GM06990 (cell line): ENCODE data around the gene GRAMD2A.
"Not testable (repeated sequence)": the region's sequence is repeated elsewhere in the genome, so short reads cannot be mapped to it uniquely, and the experiment has no call there.

Source experiments
- DNase-seq: peaks from one replicate; pipeline ENCODE4 v3.0.0-alpha.2; 2011; ENCODE audit not compliant: insufficient read length; ENCODE audit errors: extremely low read depth
- H3K27me3 ChIP-seq: replicated peaks from 2 replicates; pipeline ENCODE4 v1.6.0; 2011; ENCODE audit warnings: low read length; ENCODE audit not compliant: control insufficient read depth, insufficient read depth
- H3K36me3 ChIP-seq: 2 replicates; pipeline ENCODE4 v1.5.1; 2011; ENCODE audit warnings: low read length; ENCODE audit not compliant: control insufficient read depth, insufficient read depth
- H3K4me3 ChIP-seq: replicated peaks from 2 replicates; pipeline ENCODE4 v1.5.1; 2011; ENCODE audit warnings: low read depth, mild to moderate bottlenecking, control low read depth, low read length
- TF ChIP-seq, protein P1 (sequence below): IDR thresholded peaks from 2 replicates; pipeline ENCODE4 v1.5.1; 2011; ENCODE audit warnings: low read length, control low read depth, mild to moderate bottlenecking, inconsistent platforms; ENCODE audit not compliant: insufficient read depth, poor library complexity, severe bottlenecking

The GRAMD2A gene

GRCh38 chr15:72173401-72173800 lies 24.2 kb downstream of the GRAMD2A start:
- no peak for DNase-seq
- Histone ChIP-seq H3K27me3 (no peaks in the 10 kb centered on the region; the same call in 1 of the 2 replicates), H3K36me3 (no peaks in the 10 kb centered on the region), H3K4me3 (no peak overlapping the region)
- TF ChIP-seq, protein P1, sequence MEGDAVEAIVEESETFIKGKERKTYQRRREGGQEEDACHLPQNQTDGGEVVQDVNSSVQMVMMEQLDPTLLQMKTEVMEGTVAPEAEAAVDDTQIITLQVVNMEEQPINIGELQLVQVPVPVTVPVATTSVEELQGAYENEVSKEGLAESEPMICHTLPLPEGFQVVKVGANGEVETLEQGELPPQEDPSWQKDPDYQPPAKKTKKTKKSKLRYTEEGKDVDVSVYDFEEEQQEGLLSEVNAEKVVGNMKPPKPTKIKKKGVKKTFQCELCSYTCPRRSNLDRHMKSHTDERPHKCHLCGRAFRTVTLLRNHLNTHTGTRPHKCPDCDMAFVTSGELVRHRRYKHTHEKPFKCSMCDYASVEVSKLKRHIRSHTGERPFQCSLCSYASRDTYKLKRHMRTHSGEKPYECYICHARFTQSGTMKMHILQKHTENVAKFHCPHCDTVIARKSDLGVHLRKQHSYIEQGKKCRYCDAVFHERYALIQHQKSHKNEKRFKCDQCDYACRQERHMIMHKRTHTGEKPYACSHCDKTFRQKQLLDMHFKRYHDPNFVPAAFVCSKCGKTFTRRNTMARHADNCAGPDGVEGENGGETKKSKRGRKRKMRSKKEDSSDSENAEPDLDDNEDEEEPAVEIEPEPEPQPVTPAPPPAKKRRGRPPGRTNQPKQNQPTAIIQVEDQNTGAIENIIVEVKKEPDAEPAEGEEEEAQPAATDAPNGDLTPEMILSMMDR = no peak

DNA sequence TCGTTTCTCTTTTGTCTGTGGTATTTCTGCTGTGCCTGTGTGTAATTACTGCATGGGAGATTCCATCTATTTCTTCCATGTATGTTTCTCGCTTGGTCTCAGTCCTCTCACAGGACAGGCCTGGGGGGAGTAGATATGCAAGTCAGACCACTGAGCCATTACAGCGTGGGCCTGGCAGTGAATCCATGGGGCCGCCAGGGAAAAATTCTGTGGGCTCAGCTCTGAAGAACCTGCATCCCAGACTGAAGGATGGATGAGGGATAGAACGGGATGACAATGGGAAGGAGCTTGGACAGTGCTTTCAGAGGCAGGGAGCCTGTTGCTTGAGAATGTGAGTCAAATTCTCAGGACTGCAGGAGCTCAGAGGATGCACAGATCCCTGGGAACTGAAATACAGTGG lies 24.8 kb downstream of the GRAMD2A start:
- DNase-seq = no peak
- TF ChIP-seq, protein P1 = no peak
- no peaks in the 10 kb centered on the region for H3K36me3 ChIP-seq
- peaks cover under 1% of the 10 kb centered on the region; the same call in 1 of the 2 replicates for H3K27me3 ChIP-seq
- H3K4me3 ChIP-seq = no peak overlapping the region

DNA sequence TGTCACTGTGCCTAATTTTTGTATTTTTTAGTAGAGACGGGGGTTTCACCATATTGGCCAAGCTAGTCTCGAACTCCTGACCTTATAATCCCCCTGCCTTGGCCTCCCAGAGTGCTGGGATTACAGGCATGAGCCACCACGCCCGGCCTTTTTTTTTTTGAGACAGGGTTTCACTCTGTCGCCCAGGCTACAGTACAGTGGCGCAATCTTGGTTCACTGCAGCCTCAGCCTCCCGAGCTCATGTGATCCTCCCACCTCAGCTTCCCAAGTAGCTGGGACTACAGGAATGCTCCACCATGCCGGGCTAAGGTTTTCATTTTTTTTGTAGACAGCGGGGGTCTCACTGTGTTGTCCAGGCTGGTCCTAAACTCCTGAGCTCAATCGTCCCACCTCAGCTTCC lies 25.6 kb downstream of the GRAMD2A start:
- not testable (repeated sequence) for H3K27me3 ChIP-seq, DNase-seq, H3K4me3 ChIP-seq, H3K36me3 ChIP-seq

- Histone ChIP-seq H3K4me3 (no peak overlapping the region), H3K36me3 (no peaks in the 10 kb centered on the region), H3K27me3 (peaks cover 2% of the 10 kb centered on the region; the same call in 1 of the 2 replicates)
- TF ChIP-seq, protein P1 = no peak
- no peak for DNase-seq
Measured at GRCh38 chr15:72170691-72171090, 26.9 kb downstream of the GRAMD2A start.

DNA sequence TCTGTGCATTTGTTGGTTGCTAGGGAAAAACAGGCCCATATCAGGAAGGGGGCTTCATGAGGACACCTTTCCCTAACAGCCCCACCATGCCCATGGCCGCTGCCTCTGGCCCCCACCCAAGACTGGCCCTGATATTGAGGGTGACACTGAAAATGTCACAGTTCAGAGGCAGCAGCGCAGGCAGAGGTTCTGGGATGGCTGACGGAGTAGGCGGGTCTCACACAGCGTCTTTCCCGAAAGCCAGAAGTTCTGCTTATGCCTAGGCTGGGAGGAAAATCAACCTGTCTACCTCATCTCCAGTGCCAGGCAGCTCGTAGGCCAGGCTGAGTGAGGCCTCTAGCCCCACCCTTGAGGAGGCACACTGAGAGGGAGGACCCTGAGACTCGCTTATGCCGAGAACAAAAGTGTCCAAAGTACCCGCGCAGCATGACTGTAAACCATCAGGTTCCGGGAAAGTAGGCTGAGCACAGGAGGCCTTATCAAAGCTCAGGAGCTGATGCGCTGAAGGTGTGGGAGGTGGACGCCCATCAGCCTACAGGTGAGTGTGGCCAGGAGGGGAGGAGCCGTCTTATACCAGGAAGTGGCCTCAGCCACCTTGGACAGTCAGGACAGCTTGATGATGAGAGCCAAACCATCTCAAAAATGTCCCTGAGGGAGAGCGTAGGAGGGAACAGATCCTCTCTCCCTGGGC lies 27.5 kb downstream of the GRAMD2A start:
- H3K4me3 ChIP-seq = no peak overlapping the region
- DNase-seq = no peak
- TF ChIP-seq, protein P1 = no peak

DNA sequence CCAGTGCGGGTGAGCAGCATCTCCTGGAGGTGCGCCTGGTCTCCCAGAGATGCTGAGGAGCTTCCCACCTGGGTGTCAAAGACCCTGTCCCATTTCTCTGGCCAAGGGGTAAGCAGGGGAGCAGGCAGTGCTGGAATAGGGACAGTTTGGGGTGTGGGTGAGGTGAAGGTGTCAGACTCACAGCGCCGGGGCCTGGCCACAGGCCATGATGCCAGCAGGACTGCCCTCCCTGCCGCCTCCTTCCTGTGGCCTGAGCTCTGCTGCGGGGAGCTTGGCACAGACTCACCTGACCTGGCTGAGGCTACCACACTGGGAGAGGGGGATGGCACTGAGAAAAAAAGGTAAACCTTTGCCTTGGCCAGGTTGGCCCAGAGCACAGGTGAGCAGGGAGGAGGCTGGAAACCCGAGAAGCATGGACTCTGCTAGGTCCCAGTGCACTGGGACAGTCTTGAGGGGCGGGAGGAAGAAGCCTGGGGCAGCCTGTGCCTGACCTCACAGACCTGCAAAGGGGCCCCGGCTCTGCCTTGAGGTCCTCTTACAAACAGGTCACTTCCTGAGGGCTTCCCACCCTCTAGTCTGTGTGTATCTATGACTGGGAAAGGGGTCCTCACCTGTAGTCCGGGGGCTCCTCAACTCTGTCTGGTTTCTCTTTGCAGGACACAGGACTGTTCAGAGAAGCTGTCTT lies 28.2 kb downstream of the GRAMD2A start:
- H3K4me3 ChIP-seq = no peak overlapping the region
- H3K36me3 ChIP-seq = no peaks in the 10 kb centered on the region
- peaks cover 2% of the 10 kb centered on the region for H3K27me3 ChIP-seq
- TF ChIP-seq, protein P1 = no peak
- no peak for DNase-seq

More for the DNA sequence above, 27.5 kb downstream of the GRAMD2A start:
- peaks cover 2% of the 10 kb centered on the region; the same call in 1 of the 2 replicates for H3K27me3 ChIP-seq
- no peaks in the 10 kb centered on the region for H3K36me3 ChIP-seq
